ENCODE data around the gene INMT. TPM values are rescaled to one million over a fixed set of nuclear protein-coding genes. Genes with fewer than 3 reads are reported as not detected.

Gene INMT
- total RNA-seq, 1 donor from 2014 or later: 18.8 TPM

GRCh38 chr7:30787486-30787885 is 35.6 kb downstream of the INMT start:
- no peak for DNase-seq (ENCODE audit: low spot score)

DNA sequence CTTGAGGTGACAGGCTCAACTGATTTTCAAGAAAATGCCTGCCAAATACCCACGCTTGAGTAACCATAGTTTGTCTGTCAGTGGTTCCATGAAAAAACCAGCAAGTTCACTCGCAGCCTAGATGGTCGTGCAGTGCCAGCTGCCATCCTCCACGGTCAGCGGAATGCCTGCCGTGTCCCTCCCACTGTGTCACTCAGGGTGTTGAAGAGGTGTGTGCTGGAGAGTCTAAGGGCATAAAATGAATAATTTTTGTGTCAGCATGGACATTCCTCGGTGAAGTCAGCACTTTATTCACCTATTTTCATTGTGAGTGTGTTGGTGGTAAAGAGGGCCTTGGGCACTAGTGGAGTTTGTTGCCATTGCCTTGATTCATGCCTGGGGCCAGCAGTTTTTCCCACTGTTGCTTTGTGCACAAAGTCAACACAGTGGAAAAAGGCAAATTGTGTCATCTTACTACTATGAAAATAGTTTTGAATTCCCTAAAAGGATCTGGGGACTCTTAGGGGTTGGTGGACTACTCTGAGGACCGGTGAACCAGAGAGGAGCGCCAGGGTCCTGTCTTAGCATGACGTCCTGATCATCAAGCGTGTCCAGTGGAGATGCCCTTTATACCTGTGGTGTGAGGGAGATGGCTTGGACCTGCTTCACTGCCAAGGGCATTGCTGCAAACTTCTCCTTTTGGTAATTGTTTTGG is 36.9 kb downstream of the INMT start:
- no peak for DNase-seq (ENCODE audit: low spot score)

DNA sequence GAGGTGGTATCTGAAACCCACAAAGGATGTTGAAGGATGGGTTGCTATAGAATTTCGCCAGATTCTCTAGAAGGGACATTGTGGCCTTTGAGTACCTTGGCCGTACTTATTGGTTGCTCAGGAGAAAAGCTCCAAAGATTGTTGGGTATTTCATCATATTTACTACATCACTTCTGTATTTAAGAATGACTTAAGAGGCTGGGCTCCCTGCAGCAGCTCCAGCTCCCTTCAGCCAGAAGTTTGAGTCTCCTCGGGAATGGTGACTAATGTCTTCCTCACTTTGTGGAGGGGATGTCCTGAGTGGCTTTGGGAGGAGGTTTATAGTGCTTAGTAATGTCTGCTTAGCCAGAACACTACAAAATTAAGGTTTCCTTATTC is 37.4 kb downstream of the INMT start:
- no peak for DNase-seq (ENCODE audit: low spot score)

- DNase-seq (ENCODE audit: low spot score): no peak
Observed at GRCh38 chr7:30790356-30790755, 38.4 kb downstream of the INMT start.

DNA sequence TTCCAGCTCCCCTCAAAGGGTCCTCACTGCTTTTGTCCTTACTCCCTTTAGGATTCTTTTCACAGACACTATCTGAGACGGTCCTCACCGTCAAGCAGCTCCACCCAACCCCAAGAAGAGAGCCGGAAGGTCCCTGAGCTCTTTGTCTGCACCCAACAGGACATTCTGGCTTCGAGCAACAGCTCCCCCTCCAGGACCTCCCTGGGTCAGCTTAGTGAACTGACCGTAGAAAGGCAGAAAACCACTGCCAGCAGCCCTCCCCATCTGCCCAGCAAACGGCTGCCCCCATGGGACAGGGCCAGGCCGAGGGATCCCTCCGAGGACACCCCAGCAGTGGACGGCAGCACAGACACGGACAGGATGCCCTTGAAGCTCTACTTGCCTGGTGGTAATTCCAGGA is 39.2 kb downstream of the INMT start:
- DNase-seq (ENCODE audit: low spot score): no peak

DNA sequence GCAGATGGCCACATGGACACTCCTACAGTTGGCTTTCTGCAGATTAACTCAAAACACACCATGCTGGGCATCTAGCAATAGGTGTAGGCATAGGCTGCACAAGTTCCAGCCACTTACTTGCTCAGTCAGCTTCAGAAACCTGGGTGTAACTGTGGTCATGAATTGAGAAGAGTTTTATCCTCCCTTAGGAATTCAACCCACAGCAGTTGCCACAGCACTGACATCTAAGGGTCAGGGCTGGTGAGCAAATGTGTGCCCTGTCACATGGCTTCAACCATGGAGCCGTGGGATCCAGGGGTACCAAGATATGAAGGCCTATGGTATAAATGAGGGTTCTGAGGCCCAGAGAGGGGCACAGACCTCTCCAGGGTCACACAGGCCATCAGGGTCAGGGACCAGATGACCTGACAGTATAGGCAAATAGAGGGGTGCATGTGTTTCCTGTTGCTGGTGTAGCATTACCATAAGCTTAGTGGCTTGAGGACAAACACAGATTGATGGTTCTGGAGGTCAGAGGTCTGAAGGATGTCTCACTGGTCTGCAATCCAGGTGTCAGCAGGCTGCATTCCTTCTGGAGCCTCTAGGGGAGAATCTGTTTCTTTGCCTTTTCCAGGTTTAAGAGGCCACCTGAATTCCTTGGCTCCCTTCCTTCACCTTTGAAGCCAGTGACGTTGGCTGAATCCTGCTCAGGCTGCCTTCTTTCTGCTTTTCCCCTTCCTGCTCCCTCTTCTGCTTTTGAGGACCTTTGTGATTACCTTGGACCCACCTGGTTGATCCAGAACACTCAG is 43.4 kb downstream of the INMT start:
- DNase-seq (ENCODE audit: low spot score): no peak

GRCh38 chr7:30796105-30796869 is 44.4 kb downstream of the INMT start:
- peak; percentile 41 for DNase-seq (ENCODE audit: low spot score)

GRCh38 chr7:30797176-30798040 is 45.5 kb downstream of the INMT start:
- DNase-seq (ENCODE audit: low spot score): peak; percentile 40

- DNase-seq (ENCODE audit: low spot score): no peak
Observed at GRCh38 chr7:30799206-30799975, 47.5 kb downstream of the INMT start.

DNA sequence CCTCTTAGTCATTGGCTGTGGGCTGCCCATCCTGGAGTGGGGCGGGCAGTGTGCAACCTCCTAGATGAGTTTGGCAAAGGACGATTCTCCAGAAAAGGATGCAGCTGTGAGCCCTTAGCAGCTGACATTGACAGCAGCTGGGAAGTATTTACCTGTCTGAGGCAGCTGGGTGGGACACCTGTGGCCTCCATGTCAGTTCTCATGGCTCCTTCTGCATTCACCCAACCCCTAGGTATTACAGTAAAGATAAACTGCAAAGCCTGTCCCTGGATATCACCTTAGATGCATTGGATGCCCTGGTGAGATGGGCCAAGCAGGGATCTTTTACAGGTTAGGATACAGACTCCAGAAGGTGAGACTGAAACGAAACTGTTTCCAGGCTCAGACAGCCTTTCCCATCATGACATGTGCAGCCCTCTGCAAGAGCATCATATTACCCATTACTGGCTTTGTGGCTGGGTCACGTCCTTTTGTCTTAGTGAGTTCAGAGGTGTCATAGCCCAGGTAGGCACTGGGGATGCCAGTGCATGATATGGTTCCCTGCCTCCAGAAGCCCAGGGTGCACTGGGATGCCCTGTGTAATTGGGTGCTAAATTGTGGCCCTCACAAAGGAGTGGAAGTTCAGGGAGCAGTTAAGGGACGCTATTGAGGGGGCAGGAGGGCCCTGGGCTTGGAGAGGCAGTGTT is 48.2 kb downstream of the INMT start:
- DNase-seq (ENCODE audit: low spot score): no peak

DNA sequence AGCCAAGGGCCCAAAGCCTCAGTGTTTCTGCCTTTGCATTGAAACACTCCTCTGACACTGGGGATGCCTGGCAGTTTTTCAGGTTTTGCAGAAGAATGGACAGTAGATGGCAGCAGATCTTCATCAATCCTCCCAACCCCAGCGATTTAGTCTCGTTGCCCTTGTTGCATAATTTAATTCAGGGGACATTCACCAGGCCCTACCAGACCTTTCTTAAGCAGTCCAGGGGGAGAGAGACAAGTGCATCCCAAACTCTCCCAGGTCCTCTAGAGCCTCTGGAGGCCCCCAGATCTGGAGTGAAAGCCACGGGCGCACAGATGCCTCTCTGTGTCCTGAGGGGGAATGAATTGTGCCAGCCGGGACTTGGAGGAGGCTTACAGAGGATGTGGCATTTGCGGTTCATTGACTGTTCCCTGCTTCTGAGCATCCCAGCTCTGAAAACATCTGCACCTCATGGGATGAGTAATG is 48.9 kb downstream of the INMT start:
- DNase-seq (ENCODE audit: low spot score): peak; percentile 72

GRCh38 chr7:30802812-30803211 is 50.9 kb downstream of the INMT start:
- no peak for DNase-seq (ENCODE audit: low spot score)

- no peak for DNase-seq (ENCODE audit: low spot score)
Observed at GRCh38 chr7:30804078-30804661, 52.2 kb downstream of the INMT start.

DNA sequence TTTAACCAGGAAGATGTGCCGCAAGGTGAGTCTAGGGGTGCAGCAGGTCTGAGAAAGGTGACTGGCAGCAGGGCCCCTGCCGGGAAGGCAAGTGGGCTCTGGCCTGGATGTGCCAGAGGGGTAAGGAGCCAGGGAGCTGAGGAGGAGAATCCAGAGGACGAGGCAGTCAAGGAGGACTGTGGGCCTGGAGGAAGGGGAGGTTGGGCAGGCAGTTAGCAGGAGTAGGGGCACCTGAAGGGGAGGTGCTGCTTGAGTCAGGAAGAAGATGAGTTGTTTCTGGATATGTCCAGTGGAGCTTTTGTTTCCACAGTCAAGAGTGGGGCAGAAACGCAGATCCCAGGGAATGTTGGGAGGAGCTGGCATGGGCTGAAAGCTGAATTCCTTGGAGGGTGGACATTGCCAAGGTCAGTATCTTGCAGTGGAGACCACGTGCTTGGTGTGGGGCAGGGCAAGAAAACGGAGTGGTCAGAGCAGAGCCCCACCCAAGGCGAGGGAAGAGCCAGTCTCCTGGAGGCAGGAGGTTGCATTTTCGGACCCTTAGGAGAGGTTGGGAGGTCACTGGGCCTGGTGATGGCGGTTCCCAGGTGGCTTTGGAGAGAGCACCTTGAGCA is 53.3 kb downstream of the INMT start:
- DNase-seq (ENCODE audit: low spot score): no peak

GRCh38 chr7:30805931-30806330 is 54.0 kb downstream of the INMT start:
- no peak for DNase-seq (ENCODE audit: low spot score)

All from mucosa of gallbladder (tissue), 1 donor.